Right ventricle myocardium inferior (tissue), 1 donor: ENCODE measurements around the gene HOXD10. TPM values are rescaled to one million over a fixed set of nuclear protein-coding genes. Genes with fewer than 3 reads are reported as not detected.

Experiments
- ATAC-seq: fragments of 200-7000 bp; cut with Tn5 transposase; one replicate; pipeline ENCODE4 v1.9.1; 2020; ENCODE audit warnings: mild to moderate bottlenecking, moderate library complexity
- DNase-seq: peaks from one replicate; pipeline ENCODE4 v3.0.0; 2021; ENCODE audit errors: missing footprints
- intact Hi-C: fragments of 100-400 bp; cut with DNase I; formaldehyde crosslinking; loops from one replicate; pipeline ENCODE4 v1.11.0; 2022
- long read RNA-seq: library from polyadenylated mRNA; unstranded; transcript quantifications from one replicate; pipeline ENCODE4 v2.0.0, GENCODE V29; 2021
- total RNA-seq: library from RNA; stranded (reverse); fragmentation: NEBNext Ultra II Directional; extraction: Animal tissue kit (Norgen Biotek cat#: 25700); gene quantifications from one replicate; pipeline ENCODE4 v1.2.1, GENCODE V29; 2021
- donor health status: DM: no; HTN: yes; CAD: no; lungs with severe emphysema.

The HOXD10 gene
- not detected for total RNA-seq
- long read RNA-seq: 0 reads

DNA sequence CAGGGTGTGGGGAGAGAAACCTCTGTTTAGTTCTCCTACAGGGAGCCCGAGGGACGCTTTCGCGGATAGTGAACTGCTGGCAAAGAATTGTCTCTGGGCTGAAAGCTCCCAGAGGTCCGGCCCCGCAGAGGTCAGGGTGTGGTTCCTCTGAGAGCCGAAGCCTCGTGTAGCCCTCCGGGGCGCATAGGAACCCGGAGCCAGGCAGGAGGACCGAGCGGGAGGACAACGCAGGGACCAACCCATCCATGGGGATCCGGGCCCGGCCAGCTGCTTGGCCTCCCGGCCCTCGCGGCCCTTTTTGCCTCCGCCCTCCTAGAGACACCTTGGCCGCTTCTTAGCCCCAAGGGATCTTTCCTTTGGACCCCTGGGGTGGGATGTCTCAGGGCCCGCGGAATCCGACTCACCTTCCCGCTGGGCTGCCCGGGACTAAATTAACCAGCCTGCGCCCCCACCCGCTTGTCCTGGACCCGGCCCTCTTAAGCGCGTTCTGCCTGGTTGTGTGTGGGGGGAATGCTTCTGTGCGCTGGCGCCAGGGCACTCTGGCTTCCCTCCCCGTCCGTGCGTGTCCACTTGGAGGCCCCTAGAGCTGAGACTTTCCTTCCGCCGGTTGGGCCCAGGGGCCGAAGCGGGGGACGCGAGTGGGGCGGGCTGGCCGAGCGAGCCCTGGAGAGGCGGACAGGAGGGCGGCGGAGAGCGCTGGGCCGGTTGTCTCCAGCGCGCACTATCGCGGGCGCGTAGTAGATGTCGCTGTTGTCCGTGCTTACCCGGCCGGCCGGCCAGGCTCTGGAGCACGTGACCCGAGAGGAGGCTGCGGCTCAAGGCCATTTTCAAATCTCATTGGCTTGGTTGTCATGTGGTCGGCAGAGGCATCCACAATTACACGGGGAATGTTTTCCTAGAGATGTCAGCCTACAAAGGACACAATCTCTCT lies at the start of gene HOXD10:
TSS of gene HOXD10 (plus strand) at position 896 of the 931 bp plus-strand sequence. CDS start 56 bp downstream, outside the sequence.
- intact Hi-C loops: no loop called here
- ATAC-seq (no peak), DNase-seq (no peak)

DNA sequence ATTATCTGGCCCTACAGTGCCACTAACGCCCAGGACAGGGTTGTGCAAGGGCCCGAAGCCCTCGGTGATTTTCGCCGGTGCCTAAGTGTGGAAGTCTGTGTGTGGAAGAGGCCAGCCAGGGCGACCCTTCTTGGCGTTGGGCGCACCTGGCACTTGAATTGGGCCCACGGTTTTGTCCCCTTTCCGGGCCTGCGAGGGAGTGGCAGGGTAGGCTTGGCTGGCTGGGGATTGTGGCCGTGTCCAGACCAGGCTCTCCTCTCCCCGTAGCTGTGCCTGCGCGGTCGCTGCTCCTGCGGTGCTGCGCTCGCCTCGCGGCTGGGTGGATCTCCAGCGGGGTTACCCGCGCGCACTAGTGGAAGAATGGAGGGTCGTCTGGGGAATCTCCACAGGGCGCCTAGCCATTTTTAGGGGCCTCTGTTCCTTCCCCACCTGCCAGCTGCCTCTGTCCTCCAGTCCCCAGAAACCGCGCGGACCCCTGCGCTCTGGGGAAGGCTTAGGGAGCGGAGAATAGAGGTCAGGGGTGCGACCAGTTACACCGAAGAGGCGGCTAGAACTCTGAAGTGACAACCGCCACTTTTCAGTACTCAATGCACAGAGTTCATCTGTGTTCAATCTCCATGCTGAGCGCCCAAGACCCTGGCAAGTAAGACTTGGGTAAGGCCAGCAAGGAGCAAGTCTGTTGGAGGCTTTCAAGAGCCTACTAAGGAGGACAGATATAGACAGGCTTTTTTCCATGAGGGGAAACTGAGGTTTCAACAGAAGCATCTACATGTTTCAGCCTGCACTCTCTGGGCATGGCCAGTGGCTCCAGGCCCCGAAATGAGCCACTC lies 48.8 kb upstream of the HOXD10 start:
- intact Hi-C loops: no loop called here
- DNase-seq (no peak), ATAC-seq (peak; percentile 26)

DNA sequence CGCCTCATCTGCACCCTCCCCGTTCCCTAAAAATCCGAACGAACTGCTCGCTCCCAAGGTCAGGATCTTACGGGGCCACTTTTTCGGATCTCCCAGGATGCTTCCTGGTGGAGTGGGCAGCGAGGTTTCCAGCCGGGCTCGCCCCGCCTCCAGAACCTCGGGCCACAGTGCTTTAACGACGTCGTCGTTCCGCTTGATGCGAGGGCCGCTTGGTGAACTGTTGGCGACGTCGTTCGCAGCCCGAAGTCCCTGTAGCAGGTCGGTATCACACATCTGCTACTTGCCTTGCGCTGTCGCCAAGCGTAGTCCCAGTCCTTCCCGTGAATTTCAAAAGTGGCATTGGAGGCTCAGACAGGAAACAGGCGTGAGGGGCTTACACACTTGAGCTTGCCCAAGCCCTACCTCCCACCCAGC lies 48.2 kb upstream of the HOXD10 start:
- no peak for DNase-seq
- intact Hi-C loops: no loop called here
- ATAC-seq: no peak

DNA sequence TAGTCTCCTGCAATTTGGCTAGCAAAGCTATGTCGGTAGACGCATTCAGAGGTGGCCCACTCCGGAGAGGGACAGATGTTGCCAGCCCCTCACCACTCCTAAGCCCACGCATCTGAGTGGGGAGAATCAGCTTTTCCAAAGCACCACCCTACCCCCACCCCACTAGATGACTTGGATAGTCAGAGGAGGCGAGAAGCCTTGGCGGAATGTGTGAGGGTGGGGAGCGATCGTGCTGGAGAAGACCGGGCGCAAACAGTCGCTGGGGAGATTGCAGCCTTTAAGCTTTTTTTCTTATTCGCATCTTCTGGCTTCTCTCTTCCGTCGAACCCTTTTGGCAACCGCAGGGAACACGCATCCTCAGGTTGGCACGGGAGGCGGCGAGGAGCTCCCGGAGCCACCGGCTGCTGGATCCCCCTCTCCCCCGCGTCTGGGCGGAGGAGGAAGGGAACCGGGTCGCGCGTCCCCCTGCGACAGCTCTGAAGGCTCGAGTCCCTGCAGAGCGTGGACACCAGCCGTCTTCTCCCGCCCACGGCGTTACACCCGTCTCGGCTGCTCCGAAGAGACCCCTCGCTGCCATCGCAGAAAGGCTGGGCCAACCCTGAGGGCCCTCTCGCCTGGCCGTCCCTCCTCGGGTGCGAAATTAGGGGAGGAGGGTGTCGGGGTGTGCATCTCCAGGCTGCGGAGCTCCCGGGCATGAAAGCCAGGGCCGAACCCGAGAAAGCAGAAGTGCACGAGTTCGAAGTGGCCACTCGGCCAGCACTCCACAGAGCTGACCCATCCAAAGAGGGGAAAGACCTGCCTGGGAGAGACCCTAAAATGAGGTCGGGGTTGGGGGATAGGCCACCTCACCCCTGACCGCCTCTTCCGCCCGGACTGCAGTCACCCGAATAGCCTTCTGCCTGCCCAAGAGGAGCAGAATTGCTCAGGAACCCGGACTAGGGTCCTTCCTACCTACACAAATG lies 45.0 kb upstream of the HOXD10 start:
- ATAC-seq: no peak
- DNase-seq: no peak
- intact Hi-C loops: no loop called here

DNA sequence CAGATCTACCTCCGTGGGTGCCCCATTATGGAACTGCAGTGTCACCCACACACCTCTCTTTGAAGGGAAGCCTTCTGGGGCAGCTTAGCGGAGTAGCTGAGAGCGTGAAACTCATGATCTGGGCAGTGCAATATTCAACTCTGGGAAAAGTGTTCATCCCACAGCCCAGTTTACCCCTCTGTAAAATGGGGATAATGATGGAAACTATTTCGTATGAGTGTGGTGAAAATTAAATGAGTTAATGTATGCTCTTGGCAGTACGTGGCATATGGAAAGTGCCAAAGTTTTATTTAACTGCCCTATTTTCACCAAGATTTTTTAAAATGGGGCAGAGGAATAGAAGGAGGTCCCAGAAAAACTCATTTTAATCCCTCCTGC lies 44.3 kb upstream of the HOXD10 start:
- intact Hi-C loops: no loop called here
- DNase-seq: no peak
- ATAC-seq: no peak

DNA sequence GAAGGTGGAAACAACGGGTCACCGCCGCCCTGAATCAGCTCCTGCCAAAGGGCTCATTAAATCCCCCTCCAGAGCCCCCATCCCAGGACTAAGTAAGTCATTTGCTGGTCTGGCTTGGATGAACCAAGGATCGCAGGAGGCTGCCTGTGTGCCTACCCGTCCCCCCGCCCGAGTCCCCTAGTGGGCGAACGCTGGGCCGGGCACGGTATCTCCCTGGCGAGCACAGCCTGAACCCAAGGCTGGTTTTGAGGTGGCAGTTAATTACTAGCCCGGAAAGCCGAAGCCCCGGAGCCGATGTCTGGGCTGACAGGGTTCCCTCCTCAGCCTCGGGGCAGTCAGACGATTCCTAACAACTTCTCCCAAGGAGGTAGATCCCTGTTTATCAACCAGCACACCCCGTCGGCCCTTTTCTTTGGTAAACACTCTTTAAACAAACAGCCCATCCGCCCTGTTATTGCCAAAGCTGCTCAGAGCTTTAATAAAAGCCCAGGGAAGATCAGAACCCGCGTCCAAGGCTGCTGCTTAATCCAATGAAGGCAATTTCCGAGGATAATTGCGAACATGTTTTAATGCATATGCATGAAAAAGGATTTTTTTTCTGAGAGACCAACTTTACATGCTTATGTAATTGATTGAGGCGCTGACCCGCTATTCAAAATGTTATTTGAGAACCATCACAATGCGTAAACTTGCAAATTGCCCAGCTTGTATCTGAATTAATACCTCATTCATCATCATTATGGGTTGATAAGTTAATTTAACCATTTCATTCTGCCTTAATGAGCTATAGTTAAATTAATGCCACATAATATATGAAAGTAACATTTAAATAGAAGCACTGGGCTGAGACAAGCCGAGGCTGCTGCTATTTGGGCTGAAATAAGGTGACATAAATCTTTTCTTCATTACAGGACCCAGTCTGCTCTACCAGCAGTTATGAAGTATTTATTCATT lies 43.4 kb upstream of the HOXD10 start:
- ATAC-seq: no peak
- no peak for DNase-seq
- intact Hi-C loops: no loop called here

DNA sequence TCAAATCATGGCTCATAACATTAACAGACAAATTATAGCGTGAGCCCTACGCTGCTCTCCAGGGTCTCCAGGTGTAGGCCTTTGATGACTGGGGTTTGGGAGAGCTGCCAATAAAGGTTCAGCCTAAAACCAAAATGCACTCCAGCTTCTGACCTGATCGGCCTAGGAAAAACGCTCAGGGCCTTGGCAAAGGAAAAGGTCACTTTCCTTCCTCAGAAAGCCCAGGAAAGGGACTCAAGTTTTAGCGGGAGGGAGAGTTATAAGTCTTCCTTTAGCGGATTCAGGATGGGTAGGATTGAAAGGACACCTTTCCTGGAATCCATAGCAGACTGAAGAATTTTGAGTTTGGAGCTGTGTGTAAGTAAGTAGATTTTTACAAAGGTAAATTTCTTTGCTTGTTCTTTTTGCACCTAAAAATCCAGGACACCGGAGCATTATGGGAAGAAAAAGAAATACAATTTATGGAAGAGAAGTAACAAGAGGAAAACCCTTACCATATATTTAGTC lies 41.6 kb upstream of the HOXD10 start:
- intact Hi-C loops: no loop called here
- ATAC-seq: no peak
- DNase-seq: no peak

DNA sequence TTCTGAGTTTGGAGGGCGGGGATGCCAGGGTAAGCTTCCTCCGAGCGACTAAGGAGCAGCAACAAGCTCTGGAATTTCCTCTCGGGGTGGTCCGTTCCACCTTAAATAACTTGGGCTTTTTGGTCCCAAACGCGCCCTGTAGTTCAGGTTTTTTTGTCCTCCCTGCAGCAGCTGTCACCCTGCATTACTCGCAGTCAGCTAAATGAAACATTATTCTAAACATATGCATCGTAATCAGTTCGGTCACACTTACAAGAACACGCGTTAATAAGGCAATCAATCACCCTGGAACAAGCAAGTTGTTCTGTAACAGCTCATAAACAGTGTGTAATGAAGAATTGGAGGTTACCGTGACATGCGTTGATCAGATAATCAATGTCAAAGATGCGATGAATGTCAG lies 41.1 kb upstream of the HOXD10 start:
- intact Hi-C loops: no loop called here
- ATAC-seq (no peak), DNase-seq (no peak)

DNA sequence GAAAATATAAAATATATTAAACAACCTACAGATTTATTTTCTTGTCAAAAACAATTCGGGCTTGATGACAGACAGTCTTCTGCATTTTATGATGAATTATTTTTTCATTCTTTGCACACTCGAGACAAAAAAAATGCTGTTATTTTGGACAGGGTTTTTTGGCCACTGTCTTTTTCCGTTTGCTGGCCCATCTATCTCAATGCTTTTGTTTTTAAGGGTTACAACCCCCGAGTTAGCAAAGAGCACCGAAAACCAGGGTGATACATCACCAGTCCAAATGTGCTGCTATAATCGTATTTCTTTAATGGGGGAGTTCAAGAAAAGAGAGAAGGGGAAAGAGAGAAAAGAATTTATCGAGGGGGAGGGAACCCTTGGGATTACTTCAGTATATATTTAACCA lies 40.5 kb upstream of the HOXD10 start:
- no peak for ATAC-seq
- intact Hi-C loops: no loop called here
- no peak for DNase-seq

DNA sequence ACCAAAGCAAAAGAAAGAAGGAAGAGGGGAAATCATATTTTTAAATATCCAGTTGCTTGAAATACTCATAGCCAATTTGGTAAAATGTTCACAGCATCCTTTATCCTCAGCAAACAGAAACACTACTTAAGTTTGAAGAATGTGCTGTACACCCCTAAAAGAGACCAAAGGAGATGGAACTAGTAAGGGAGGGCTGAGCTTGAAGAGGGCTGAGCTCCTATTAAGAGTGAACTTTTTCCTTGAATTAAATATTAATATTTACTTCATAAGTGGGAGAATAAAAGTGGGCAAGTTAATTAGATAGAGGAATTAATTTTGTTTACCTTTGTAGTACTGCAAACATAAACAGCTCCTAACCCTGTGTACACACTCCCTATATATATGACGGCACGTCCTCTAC lies 39.8 kb upstream of the HOXD10 start:
- intact Hi-C loops: no loop called here
- ATAC-seq: no peak
- DNase-seq: no peak

DNA sequence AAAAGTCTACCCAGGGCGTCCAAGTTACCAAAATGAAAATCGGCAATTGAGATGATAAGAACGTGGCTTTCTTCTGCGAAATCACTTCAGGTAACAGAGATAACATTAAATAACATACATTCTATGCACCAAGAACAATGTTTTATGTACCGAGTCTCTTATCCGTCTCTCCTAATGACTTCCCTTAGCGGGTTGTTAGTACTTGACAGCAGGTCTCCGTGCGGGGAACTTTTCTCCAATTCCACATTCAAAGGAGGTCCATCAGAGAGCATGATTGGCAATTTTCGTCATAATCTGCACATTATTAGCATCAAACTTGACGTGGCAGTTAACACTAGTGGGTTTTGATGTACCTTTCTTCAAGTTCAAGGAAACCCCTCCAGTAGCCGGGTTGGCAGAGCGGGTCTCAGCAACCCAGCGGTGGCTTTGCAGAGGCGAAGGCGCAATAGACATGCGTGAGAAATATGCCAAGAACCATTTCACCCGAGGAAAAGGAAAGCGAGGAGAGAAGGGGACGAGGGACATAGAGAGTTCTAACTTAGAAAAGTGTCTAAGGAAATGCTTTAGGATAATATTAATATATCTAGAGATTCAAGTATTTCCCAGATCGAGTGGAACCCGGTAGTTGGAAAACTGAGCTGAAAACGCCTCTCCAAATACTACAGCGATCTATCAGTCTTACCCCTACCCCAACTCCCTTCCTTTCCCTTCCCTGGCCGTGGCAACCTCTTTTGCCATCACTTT lies 37.9 kb upstream of the HOXD10 start:
- DNase-seq: no peak
- no peak for ATAC-seq
- intact Hi-C loops: no loop called here

DNA sequence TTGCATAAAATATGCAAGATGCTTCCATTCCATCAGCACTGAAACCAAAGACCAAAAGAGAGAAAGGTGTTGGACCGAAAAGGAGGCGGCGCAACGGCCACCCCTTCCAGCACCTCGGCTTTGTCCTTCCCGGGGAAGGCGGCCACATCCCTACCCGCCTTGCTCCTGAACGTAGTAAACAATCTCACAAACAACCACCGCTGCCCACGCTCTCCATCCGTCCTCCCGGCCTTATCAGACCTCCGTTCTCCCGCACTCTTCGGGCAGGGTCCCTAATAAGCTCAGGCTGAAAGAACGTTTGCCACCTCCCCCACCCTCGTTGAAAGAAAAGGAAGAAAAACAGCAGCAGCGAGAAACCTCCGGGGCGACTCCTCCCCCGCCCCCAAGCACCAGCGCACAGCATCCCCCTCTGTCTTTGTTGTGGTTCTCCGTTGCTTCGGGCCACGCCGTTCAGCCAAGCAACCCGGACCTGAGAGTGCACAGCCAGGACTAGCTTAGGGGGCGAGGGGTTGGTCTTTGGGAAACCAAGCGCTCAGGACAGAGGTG lies 37.2 kb upstream of the HOXD10 start:
- ATAC-seq (no peak), DNase-seq (no peak)
- intact Hi-C loops: no loop called here

DNA sequence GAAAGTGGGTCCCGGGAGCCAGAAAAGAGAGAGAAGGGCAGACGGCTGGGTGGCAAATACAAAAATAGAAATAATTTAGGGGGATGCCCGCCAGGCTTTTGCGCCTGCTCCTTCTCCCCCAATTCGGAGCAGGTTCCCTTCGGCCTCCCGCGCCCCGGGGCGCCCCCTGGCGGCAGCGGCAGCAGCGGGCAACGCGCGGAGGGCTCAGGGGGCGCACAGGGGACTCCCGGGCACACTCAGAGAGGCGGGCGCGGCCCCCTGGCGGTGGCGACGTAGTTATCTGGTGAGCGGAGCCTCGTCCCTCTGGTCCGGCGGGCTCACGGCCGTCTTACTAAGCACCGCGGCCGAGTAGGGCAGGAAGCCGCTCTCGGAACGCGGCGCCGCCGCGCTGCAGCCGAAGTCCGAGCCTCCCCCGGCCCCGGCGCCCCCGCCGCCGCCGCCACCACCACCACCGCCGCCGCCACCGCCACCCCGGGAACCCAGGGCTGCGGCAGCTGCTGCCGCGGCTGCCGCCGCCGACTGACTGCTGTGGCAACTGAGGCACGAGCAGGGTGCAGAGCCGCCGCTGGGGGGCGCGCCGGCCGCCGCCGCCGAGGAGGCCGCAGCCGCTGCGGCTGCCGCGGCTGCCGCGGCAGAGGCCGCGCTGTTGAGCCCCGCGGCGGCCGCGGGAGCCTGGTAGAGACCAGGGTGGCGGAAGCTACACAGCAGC lies 36.6 kb upstream of the HOXD10 start:
- intact Hi-C loops: loop anchor here (5.0 kb wide), 2 partner anchors 78 to 148 kb away; partner anchors contain the start of gene LNPK
- DNase-seq (peak; percentile 73), ATAC-seq (peak; percentile 37)

DNA sequence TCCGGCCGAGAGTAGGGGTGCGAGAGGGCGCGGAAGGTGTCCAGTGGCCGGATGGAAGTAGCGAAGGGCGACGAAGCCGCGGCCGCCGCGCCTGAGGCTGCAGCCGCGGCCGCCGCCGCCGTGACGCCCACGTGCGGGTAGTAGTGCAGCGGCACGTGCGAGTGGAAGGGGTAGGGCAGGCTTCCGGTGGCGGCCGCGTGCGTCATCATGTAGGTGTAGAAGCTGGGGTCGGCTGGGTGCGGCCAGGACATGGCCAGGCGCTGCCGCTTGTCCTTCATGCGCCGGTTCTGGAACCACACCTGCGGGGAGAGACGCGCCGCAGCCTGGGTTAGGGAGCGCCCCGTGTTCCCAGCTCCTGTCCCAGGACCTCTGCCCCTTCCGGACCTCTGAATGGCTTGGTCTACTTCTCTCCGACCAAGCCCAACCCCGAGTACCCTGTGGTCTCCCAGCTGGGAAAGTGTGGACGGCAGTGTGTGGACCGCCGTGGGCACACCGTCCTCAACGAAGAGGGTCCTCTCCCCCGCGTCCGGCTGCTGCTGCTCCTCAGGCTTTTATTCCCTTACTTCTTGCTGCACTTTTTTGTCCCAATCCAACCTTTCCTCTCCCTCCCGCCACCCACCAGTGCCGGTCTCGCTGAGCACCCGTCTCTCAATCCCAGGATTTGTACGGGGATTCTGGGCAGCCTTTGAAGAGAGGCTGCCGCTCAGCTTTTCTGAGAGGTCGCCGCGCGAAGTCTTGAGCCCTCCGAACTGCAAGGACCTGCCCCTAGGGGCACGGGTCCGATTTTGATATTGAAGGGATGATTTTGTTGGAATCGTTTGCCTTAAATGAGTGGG lies 35.8 kb upstream of the HOXD10 start:
- DNase-seq (no peak), ATAC-seq (no peak)
- intact Hi-C loops: loop anchor here (5.0 kb wide), 2 partner anchors 78 to 148 kb away; partner anchors contain the start of gene LNPK

DNA sequence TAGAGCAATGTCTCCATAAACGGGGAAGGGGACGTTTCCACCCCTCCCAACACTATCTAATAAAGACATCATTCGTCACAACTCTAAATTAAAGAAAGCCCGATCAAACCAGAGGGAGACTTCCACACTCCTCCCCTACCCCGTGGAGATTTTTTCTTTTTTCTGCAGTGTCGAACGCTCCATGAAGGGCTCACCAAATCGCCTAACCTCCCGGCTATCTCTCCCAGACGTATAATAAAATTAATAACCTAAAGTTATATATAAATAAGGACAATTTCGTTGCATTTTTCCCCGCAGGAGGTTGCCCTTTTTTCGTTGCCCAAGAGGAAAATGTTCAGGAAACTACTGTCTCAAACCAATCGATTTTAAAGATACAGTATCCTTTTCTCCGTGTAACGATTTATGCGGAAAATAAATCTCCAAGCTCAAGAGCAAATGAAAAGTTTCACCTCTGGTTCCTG lies 35.2 kb upstream of the HOXD10 start:
- DNase-seq: no peak
- intact Hi-C loops: loop anchor here (5.0 kb wide), 2 partner anchors 79 to 149 kb away; partner anchors contain the start of gene LNPK
- no peak for ATAC-seq
